Neural progenitor cell (in vitro differentiated cells): ENCODE measurements around the gene BRD7.

Experiments
- EZH2 ChIP-seq: fragments of 200-600 bp; sonication (generic); IDR thresholded peaks from 2 replicates; pipeline ENCODE4 v1.6.1; 2017; ENCODE audit warnings: antibody characterized with exemption, mild to moderate bottlenecking, moderate library complexity
- EZH2phosphoT487 ChIP-seq: fragments of 200-600 bp; sonication (generic); IDR thresholded peaks from 2 replicates; pipeline ENCODE4 v1.6.1; 2017; ENCODE audit warnings: antibody characterized with exemption
- TF ChIP-seq, protein P1 (sequence below): fragments of 200-600 bp; sonication (generic); IDR thresholded peaks from 2 replicates; pipeline ENCODE4 v1.5.1; 2017; ENCODE audit warnings: antibody characterized with exemption, mild to moderate bottlenecking

DNA sequence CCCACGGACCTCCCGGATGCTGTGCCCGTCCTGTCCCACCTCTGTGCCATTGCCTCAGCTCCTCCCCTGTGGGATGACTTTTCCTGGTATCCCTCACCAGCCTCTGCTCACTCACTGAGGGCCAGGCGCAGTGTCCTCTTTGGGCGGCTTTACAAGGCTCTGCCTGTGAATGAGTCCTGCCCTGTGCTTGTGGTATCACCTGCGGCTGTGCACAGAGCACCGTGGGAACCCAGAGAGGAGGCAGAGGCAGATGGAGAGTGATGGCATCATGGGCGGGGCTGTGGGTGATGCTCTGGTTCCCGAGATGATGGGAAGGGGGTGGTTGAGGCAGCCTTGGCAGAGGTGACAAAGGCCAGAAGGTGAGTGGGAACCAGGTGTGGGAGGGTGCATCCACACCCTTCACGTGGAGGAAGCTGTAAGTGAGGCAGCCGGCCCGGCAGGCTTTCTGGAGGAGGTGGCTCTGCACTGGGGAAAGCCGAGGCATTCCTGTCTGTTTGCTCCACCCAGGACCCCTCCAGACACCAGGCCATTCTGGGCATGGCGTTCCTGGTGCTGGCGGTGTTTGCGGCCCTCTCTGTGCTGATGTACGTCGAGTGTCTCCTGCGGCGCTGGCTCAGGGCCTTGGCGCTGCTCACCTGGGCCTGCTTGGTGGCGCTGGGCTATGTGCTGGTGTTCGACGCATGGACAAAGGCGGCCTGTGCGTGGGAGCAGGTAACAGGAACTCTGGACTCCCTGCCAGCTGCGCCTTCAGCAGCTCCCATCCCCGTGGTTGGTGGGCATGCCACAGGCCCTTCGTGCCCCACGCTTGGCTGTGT, 78.6 kb downstream of the BRD7 start:
- TF ChIP-seq, protein P1, sequence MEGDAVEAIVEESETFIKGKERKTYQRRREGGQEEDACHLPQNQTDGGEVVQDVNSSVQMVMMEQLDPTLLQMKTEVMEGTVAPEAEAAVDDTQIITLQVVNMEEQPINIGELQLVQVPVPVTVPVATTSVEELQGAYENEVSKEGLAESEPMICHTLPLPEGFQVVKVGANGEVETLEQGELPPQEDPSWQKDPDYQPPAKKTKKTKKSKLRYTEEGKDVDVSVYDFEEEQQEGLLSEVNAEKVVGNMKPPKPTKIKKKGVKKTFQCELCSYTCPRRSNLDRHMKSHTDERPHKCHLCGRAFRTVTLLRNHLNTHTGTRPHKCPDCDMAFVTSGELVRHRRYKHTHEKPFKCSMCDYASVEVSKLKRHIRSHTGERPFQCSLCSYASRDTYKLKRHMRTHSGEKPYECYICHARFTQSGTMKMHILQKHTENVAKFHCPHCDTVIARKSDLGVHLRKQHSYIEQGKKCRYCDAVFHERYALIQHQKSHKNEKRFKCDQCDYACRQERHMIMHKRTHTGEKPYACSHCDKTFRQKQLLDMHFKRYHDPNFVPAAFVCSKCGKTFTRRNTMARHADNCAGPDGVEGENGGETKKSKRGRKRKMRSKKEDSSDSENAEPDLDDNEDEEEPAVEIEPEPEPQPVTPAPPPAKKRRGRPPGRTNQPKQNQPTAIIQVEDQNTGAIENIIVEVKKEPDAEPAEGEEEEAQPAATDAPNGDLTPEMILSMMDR, result no peak
- TF ChIP-seq EZH2phosphoT487 (no peak), EZH2 (no peak)
